ENCODE data around the gene TMEM150B. TPM values are rescaled to one million over a fixed set of nuclear protein-coding genes. Genes with fewer than 3 reads are reported as not detected.

TMEM150B gene
- total RNA-seq, 1 donor from 2014 or later: not detected

DNA sequence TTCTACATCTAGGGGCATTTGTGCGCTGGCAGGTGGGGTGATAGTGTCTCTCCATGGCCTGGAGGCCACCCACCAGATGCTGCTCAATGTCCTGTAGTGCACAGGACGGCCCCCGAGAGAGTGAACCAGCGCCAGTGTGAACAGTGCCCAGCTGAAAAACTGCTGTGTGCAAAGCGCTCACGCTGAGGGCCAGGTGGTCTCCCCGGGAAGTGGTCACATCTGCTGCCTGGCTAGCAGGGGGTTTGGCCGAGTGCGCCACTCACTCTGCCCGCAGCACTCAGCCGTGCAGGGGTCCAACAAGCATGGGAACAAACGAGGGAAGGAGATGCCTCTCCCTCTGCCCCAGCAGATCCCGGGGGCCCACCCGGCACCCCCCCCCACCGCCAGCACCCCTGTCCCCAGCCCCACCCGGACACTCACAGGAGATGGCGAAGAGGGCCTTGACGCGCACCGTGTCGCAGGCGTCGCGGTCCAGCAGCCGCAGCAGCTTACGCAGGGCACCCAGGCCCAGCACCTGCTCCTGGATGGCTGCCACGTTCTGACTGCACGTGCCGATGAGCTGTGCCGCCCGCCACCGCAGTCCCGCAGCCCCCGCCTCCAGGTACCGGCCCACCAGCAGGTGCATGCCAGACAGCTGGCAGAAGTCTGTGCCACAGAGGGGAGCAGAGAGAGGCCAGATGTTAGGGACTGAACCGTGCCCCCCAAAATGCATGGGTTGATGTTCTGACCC is 51.0 kb downstream of the TMEM150B start:
- TF ChIP-seq, protein P1, sequence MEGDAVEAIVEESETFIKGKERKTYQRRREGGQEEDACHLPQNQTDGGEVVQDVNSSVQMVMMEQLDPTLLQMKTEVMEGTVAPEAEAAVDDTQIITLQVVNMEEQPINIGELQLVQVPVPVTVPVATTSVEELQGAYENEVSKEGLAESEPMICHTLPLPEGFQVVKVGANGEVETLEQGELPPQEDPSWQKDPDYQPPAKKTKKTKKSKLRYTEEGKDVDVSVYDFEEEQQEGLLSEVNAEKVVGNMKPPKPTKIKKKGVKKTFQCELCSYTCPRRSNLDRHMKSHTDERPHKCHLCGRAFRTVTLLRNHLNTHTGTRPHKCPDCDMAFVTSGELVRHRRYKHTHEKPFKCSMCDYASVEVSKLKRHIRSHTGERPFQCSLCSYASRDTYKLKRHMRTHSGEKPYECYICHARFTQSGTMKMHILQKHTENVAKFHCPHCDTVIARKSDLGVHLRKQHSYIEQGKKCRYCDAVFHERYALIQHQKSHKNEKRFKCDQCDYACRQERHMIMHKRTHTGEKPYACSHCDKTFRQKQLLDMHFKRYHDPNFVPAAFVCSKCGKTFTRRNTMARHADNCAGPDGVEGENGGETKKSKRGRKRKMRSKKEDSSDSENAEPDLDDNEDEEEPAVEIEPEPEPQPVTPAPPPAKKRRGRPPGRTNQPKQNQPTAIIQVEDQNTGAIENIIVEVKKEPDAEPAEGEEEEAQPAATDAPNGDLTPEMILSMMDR (IDR thresholded peaks at IDR 0.05; ENCODE audit: insufficient read depth, low read depth, low read length): no peak
- no peak for TF ChIP-seq EZH2 (IDR thresholded peaks at IDR 0.05; ENCODE audit: insufficient read depth, low read length)

GRCh38 chr19:55272142-55272541 is 53.0 kb downstream of the TMEM150B start:
- no peaks in the 10 kb centered on the region for H3K27me3 Mint-ChIP-seq (ENCODE audit: low read depth, unreplicated experiment)
- H3K4me2 ChIP-seq (ENCODE audit: low read length): no peak overlapping the region
- no peaks in the 10 kb centered on the region for H3K36me3 ChIP-seq (ENCODE audit: insufficient read depth, low read length)
- TF ChIP-seq EZH2 (IDR thresholded peaks at IDR 0.05; ENCODE audit: insufficient read depth, low read length): no peak
- TF ChIP-seq, protein P1 (IDR thresholded peaks at IDR 0.05; ENCODE audit: insufficient read depth, low read depth, low read length): no peak
- H3K79me2 ChIP-seq (ENCODE audit: insufficient read depth, low read length): no peaks in the 10 kb centered on the region
- FAIRE-seq (no peak), DNase-seq (ENCODE audit: low read depth) (no peak)
- H3K4me1 Mint-ChIP-seq (ENCODE audit: low read depth, unreplicated experiment): no peaks in the 10 kb centered on the region
- no peak overlapping the region for H3K4me3 ChIP-seq (ENCODE audit: insufficient read depth, low read depth, low read length)
- H3K27me3 ChIP-seq (ENCODE audit: insufficient read depth, low read length): no peaks in the 10 kb centered on the region
- H3K27ac Mint-ChIP-seq (ENCODE audit: unreplicated experiment): no peak overlapping the region
- H2AFZ ChIP-seq (ENCODE audit: low read depth, low read length): no peak overlapping the region
- H3K9ac ChIP-seq (ENCODE audit: low read length): no peak overlapping the region
- no peak overlapping the region for H3K27ac ChIP-seq (ENCODE audit: low read depth, low read length)
- no peaks in the 10 kb centered on the region for H4K20me1 ChIP-seq (ENCODE audit: insufficient read depth, low read length)
- no peaks in the 10 kb centered on the region for H3K9me3 Mint-ChIP-seq (ENCODE audit: unreplicated experiment)
- no peak overlapping the region for H3K4me3 Mint-ChIP-seq (ENCODE audit: unreplicated experiment)
- peaks cover 18% of the 10 kb centered on the region for H3K36me3 Mint-ChIP-seq (ENCODE audit: low read depth, unreplicated experiment)
- no peaks in the 10 kb centered on the region for H3K9me3 ChIP-seq (ENCODE audit: insufficient read depth, low read depth, low read length)
- no peaks in the 10 kb centered on the region for H3K4me1 ChIP-seq (ENCODE audit: insufficient read depth, low read length)

More for the DNA sequence above, 51.0 kb downstream of the TMEM150B start:
- no peaks in the 10 kb centered on the region for H3K9me3 Mint-ChIP-seq (ENCODE audit: unreplicated experiment)
- no peak overlapping the region for H3K4me3 Mint-ChIP-seq (ENCODE audit: unreplicated experiment)
- no peaks in the 10 kb centered on the region for H4K20me1 ChIP-seq (ENCODE audit: insufficient read depth, low read length)
- no peaks in the 10 kb centered on the region for H3K9me3 ChIP-seq (ENCODE audit: insufficient read depth, low read depth, low read length)
- no peak overlapping the region for H3K4me2 ChIP-seq (ENCODE audit: low read length)
- no peaks in the 10 kb centered on the region for H3K27me3 Mint-ChIP-seq (ENCODE audit: low read depth, unreplicated experiment)
- no peak for FAIRE-seq
- no peak overlapping the region for H2AFZ ChIP-seq (ENCODE audit: low read depth, low read length)
- H3K36me3 ChIP-seq (ENCODE audit: insufficient read depth, low read length): no peaks in the 10 kb centered on the region
- H3K4me1 Mint-ChIP-seq (ENCODE audit: low read depth, unreplicated experiment): no peaks in the 10 kb centered on the region
- H3K9ac ChIP-seq (ENCODE audit: low read length): no peak overlapping the region
- no peaks in the 10 kb centered on the region for H3K79me2 ChIP-seq (ENCODE audit: insufficient read depth, low read length)
- H3K27me3 ChIP-seq (ENCODE audit: insufficient read depth, low read length): no peaks in the 10 kb centered on the region
- no peak overlapping the region for H3K27ac ChIP-seq (ENCODE audit: low read depth, low read length)
- H3K36me3 Mint-ChIP-seq (ENCODE audit: low read depth, unreplicated experiment): peaks cover 18% of the 10 kb centered on the region
- H3K27ac Mint-ChIP-seq (ENCODE audit: unreplicated experiment): no peak overlapping the region
- no peak overlapping the region for H3K4me3 ChIP-seq (ENCODE audit: insufficient read depth, low read depth, low read length)
- no peak for DNase-seq (ENCODE audit: low read depth)
- H3K4me1 ChIP-seq (ENCODE audit: insufficient read depth, low read length): peaks cover 2% of the 10 kb centered on the region

Measured in astrocyte (in vitro differentiated cells and primary cell).